HEK293 (cell line): ENCODE measurements around the gene APOO.

ENCODE experiments used
- CTCF ChIA-PET: fragments of 350-600 bp; formaldehyde crosslinking; extraction: SDS; loops from one replicate; lab custom pipeline; 2021; ENCODE audit warnings: antibody characterized with exemption; lab: Yijun Ruan, JAX
- POLR2A ChIA-PET: fragments of 300-600 bp; formaldehyde crosslinking; extraction: SDS; loops from one replicate; lab custom pipeline; 2020; ENCODE audit warnings: antibody characterized with exemption, inconsistent platforms; lab: Yijun Ruan, JAX
- H3K27ac ChIP-seq: fragments of 200-500 bp; sonication (Bioruptor generic); 2 replicates; pipeline ENCODE4 v1.5.1; 2014; ENCODE audit warnings: low read depth, low read length, control low read depth, inconsistent platforms; ENCODE audit errors: extremely low read depth
- H3K36me3 ChIP-seq, 2 experiments: fragments of 200-500 bp in 1 of 2; sonication (Bioruptor generic) in 1 of 2; 1 replicate in 1 of 2; 2 replicates in 1 of 2; pipeline ENCODE4 v1.5.1; 2014 to 2017; ENCODE audit warnings: inconsistent platforms in 2 of 2, low read length in 2 of 2; ENCODE audit not compliant: control insufficient read depth in 2 of 2, insufficient read depth in 1 of 2
- H3K4me1 ChIP-seq: fragments of 200-500 bp; sonication (Bioruptor generic); 2 replicates; pipeline ENCODE4 v1.5.1; 2014; ENCODE audit warnings: mild to moderate bottlenecking, low read length, inconsistent platforms; ENCODE audit not compliant: control insufficient read depth, insufficient read depth
- H3K4me3 ChIP-seq: 2 replicates; pipeline ENCODE4 v1.5.1; 2011; ENCODE audit warnings: low read depth, mild to moderate bottlenecking, control low read depth, low read length, moderate library complexity
- H3K9me3 ChIP-seq: fragments of 200-500 bp; sonication (Bioruptor generic); 2 replicates; pipeline ENCODE4 v1.5.1; 2014; ENCODE audit warnings: low read depth, low read length, inconsistent platforms; ENCODE audit not compliant: control insufficient read depth, insufficient read depth
- ATF2 ChIP-seq: fragments of 450-650 bp; formaldehyde crosslinking; IDR thresholded peaks from 2 replicates; pipeline ENCODE4 v1.5.1; 2016; ENCODE audit warnings: missing biosample characterization, missing genetic modification characterization, low read depth
- EGR2 ChIP-seq: fragments of 450-650 bp; formaldehyde crosslinking; IDR thresholded peaks from 2 replicates; pipeline ENCODE4 v1.5.1; 2016; ENCODE audit warnings: low read depth, missing biosample characterization, missing genetic modification characterization
- ELK4 ChIP-seq: IDR thresholded peaks from 2 replicates; pipeline ENCODE4 v1.6.1; 2011; ENCODE audit warnings: mild to moderate bottlenecking, low read depth, low read length, borderline replicate concordance
- FEZF1 ChIP-seq: fragments of 450-650 bp; formaldehyde crosslinking; IDR thresholded peaks from 2 replicates; pipeline ENCODE4 v1.5.1; 2016; ENCODE audit warnings: missing biosample characterization, missing genetic modification characterization
- PRDM1 ChIP-seq: fragments of 450-650 bp; formaldehyde crosslinking; IDR thresholded peaks from 2 replicates; pipeline ENCODE4; 2016; ENCODE audit warnings: missing biosample characterization, missing genetic modification characterization
- RBAK ChIP-seq: fragments of 450-650 bp; formaldehyde crosslinking; IDR thresholded peaks from 2 replicates; pipeline ENCODE4 v1.5.1; 2016; ENCODE audit warnings: missing biosample characterization, missing genetic modification characterization
- REST ChIP-seq: fragments of 450-650 bp; formaldehyde crosslinking; IDR thresholded peaks from 2 replicates; pipeline ENCODE4 v1.5.1; 2016; ENCODE audit warnings: missing biosample characterization, missing genetic modification characterization
- SP7 ChIP-seq: fragments of 450-650 bp; formaldehyde crosslinking; IDR thresholded peaks from 2 replicates; pipeline ENCODE4 v1.5.1; 2016; ENCODE audit warnings: missing biosample characterization, missing genetic modification characterization
- ZEB2 ChIP-seq: fragments of 450-650 bp; formaldehyde crosslinking; IDR thresholded peaks from 2 replicates; pipeline ENCODE4 v1.5.1; 2016; ENCODE audit warnings: missing biosample characterization, missing genetic modification characterization
- ZFHX2 ChIP-seq: fragments of 450-650 bp; formaldehyde crosslinking; conservative IDR thresholded peaks from 2 replicates; pipeline ENCODE4 v1.5.1; 2016; ENCODE audit warnings: missing biosample characterization, missing genetic modification characterization
- ZFP37 ChIP-seq: fragments of 450-650 bp; formaldehyde crosslinking; IDR thresholded peaks from 2 replicates; pipeline ENCODE4 v1.5.1; 2016; ENCODE audit warnings: missing biosample characterization, missing genetic modification characterization
- ZFP69B ChIP-seq: fragments of 450-650 bp; formaldehyde crosslinking; IDR thresholded peaks from 2 replicates; pipeline ENCODE4 v1.5.1; 2016; ENCODE audit warnings: missing biosample characterization, missing genetic modification characterization
- ZIC2 ChIP-seq: fragments of 450-650 bp; formaldehyde crosslinking; IDR thresholded peaks from 2 replicates; pipeline ENCODE4 v1.5.1; 2016; ENCODE audit warnings: missing biosample characterization, missing genetic modification characterization
- ZNF121 ChIP-seq: fragments of 450-650 bp; formaldehyde crosslinking; IDR thresholded peaks from 2 replicates; pipeline ENCODE4 v1.5.1; 2016; ENCODE audit warnings: missing biosample characterization, missing genetic modification characterization
- ZNF133 ChIP-seq: fragments of 450-650 bp; formaldehyde crosslinking; IDR thresholded peaks from 2 replicates; pipeline ENCODE4 v1.5.1; 2016; ENCODE audit warnings: missing biosample characterization, missing genetic modification characterization
- ZNF140 ChIP-seq: fragments of 450-650 bp; formaldehyde crosslinking; IDR thresholded peaks from 2 replicates; pipeline ENCODE4 v1.5.1; 2016; ENCODE audit warnings: missing biosample characterization, missing genetic modification characterization
- ZNF19 ChIP-seq: fragments of 450-650 bp; formaldehyde crosslinking; IDR thresholded peaks from 2 replicates; pipeline ENCODE4; 2016; ENCODE audit warnings: missing biosample characterization, missing genetic modification characterization, low read depth
- ZNF221 ChIP-seq: fragments of 450-650 bp; formaldehyde crosslinking; IDR thresholded peaks from 2 replicates; pipeline ENCODE4 v1.5.1; 2017; ENCODE audit warnings: missing biosample characterization, missing genetic modification characterization, borderline replicate concordance
- ZNF24 ChIP-seq: fragments of 450-650 bp; formaldehyde crosslinking; IDR thresholded peaks from 2 replicates; pipeline ENCODE4 v1.5.1; 2016; ENCODE audit warnings: missing biosample characterization, missing genetic modification characterization
- ZNF324 ChIP-seq: fragments of 450-650 bp; formaldehyde crosslinking; IDR thresholded peaks from 2 replicates; pipeline ENCODE4 v1.5.1; 2016; ENCODE audit warnings: missing biosample characterization, missing genetic modification characterization
- ZNF362 ChIP-seq: fragments of 450-650 bp; formaldehyde crosslinking; IDR thresholded peaks from 2 replicates; pipeline ENCODE4 v1.5.1; 2016; ENCODE audit warnings: missing biosample characterization, missing genetic modification characterization
- ZNF426 ChIP-seq: fragments of 450-650 bp; formaldehyde crosslinking; IDR thresholded peaks from 2 replicates; pipeline ENCODE4 v1.5.1; 2017; ENCODE audit warnings: missing biosample characterization, missing genetic modification characterization, mild to moderate bottlenecking, inconsistent platforms, moderate library complexity
- ZNF558 ChIP-seq: fragments of 450-650 bp; formaldehyde crosslinking; IDR thresholded peaks from 2 replicates; pipeline ENCODE4 v1.5.1; 2016; ENCODE audit warnings: missing biosample characterization, missing genetic modification characterization
- ZNF654 ChIP-seq: fragments of 450-650 bp; formaldehyde crosslinking; IDR thresholded peaks from 2 replicates; pipeline ENCODE4 v1.5.1; 2016; ENCODE audit warnings: low read depth, missing biosample characterization, missing genetic modification characterization
- ZNF677 ChIP-seq: fragments of 450-650 bp; IDR thresholded peaks from 2 replicates; pipeline ENCODE4 v1.5.0; 2018; ENCODE audit warnings: missing biosample characterization, mild to moderate bottlenecking, missing genetic modification characterization, moderate library complexity
- ZNF707 ChIP-seq: fragments of 450-650 bp; formaldehyde crosslinking; IDR thresholded peaks from 2 replicates; pipeline ENCODE4 v1.5.1; 2016; ENCODE audit warnings: missing biosample characterization, missing genetic modification characterization
- ZNF791 ChIP-seq: fragments of 450-650 bp; formaldehyde crosslinking; IDR thresholded peaks from 2 replicates; pipeline ENCODE4 v1.5.1; 2016; ENCODE audit warnings: missing biosample characterization, missing genetic modification characterization
- ZSCAN18 ChIP-seq: fragments of 450-650 bp; formaldehyde crosslinking; IDR thresholded peaks from 2 replicates; pipeline ENCODE4 v1.5.1; 2016; ENCODE audit warnings: missing biosample characterization, missing genetic modification characterization
- ZXDB ChIP-seq: fragments of 450-650 bp; formaldehyde crosslinking; IDR thresholded peaks from 2 replicates; pipeline ENCODE4 v1.5.1; 2016; ENCODE audit warnings: missing biosample characterization, missing genetic modification characterization

The APOO gene

GRCh38 chrX:23844502-23845138, 63.1 kb downstream of the APOO start (continued):
- TF ChIP-seq ZNF324 (tag by site-specific recombination): no peak
- no peak for TF ChIP-seq ZNF654 (tag by site-specific recombination)
- no peak for TF ChIP-seq ZNF133
- no peak for TF ChIP-seq ZNF19 (tag by site-specific recombination)
- peak; percentile 70 for TF ChIP-seq SP7 (tag by site-specific recombination)
- no peak for TF ChIP-seq REST (tag by site-specific recombination)
- peak; percentile 54; the same call in 1 of the 2 replicates for TF ChIP-seq FEZF1 (tag by site-specific recombination)
- peak; percentile 19; the same call in 1 of the 2 replicates for TF ChIP-seq ZXDB (tag by site-specific recombination)
- TF ChIP-seq ZNF24 (tag by site-specific recombination): peak; percentile 64; the same call in 1 of the 2 replicates
- no peak for TF ChIP-seq RBAK (tag by site-specific recombination)
- TF ChIP-seq ZIC2 (tag by site-specific recombination): peak; percentile 43; the same call in 1 of the 2 replicates
- no peak for TF ChIP-seq ZNF362
- TF ChIP-seq ZFP69B (tag by site-specific recombination): no peak
- TF ChIP-seq ZEB2: no peak
- no peak for TF ChIP-seq ZNF558 (tag by site-specific recombination)
- TF ChIP-seq ZFP37 (tag by site-specific recombination): no peak
- no peak for TF ChIP-seq ELK4
- TF ChIP-seq ZNF426 (tag by site-specific recombination): no peak
- TF ChIP-seq PRDM1: no peak

GRCh38 chrX:23841847-23842522, 65.8 kb downstream of the APOO start:
- no peaks in the 10 kb centered on the region for H3K9me3 ChIP-seq
- ChIA-PET CTCF (interaction anchor here (0.7 kb wide), 1 partner anchor 60 kb away, joined by 3 read pairs; no protein-coding TSS in a partner anchor), POLR2A (no interaction called here)
- no peaks in the 10 kb centered on the region for H3K36me3 ChIP-seq
- H3K27ac ChIP-seq: no peak overlapping the region
- peaks cover 5% of the 10 kb centered on the region for H3K4me1 ChIP-seq
- H3K4me3 ChIP-seq: no peak overlapping the region
- TF ChIP-seq ZSCAN18 (tag by site-specific recombination) (no peak), ZNF121 (peak; percentile 78), ATF2 (tag by site-specific recombination) (no peak), ZFHX2 (tag by site-specific recombination) (0 out of 2 replicates have a peak, but pooled peaks have one; percentile 15), ZNF221 (no peak), ZNF677 (no peak), EGR2 (tag by site-specific recombination) (no peak), ZNF791 (tag by site-specific recombination) (no peak), ZNF140 (no peak), ZXDB (tag by site-specific recombination) (no peak), ZNF707 (tag by site-specific recombination) (no peak)
